A549 (cell line): Measurements from ENCODE around the gene KIF21A.
A peak's percentile ranks its signal among the peaks of the same experiment; 100 is the strongest.

ENCODE experiments used
- CEBPB ChIP-seq, 2 experiments: fragments of >200 bp in 1 of 2; sonication (Bioruptor Twin) in 1 of 2; formaldehyde crosslinking in 1 of 2; IDR thresholded peaks; 2 replicates each; pipeline ENCODE4 v1.6.1; 2012 to 2016
- EP300 ChIP-seq, 2 experiments: fragments of >200 bp; sonication (Bioruptor Twin); formaldehyde crosslinking; IDR thresholded peaks; 2 replicates in 1 of 2; 3 replicates in 1 of 2; pipeline ENCODE4 v1.6.1; 2016 to 2017
- ESRRA ChIP-seq: fragments of 150-350 bp; IDR thresholded peaks from 2 replicates; pipeline ENCODE4 v1.6.1; 2014; ENCODE audit warnings: mild to moderate bottlenecking, low read length, borderline replicate concordance
- JUNB ChIP-seq: fragments of >200 bp; sonication (Bioruptor Twin); formaldehyde crosslinking; IDR thresholded peaks from 2 replicates; pipeline ENCODE4 v1.6.1; 2016
- KDM1A ChIP-seq: fragments of 200-600 bp; sonication (generic); IDR thresholded peaks from 2 replicates; pipeline ENCODE4 v1.6.1; 2016; ENCODE audit warnings: low read depth, mild to moderate bottlenecking
- MAFK ChIP-seq: fragments of 450-650 bp; IDR thresholded peaks from 2 replicates; pipeline ENCODE4 v1.6.1; 2014; ENCODE audit not compliant: partially characterized antibody
- NR3C1 ChIP-seq: fragments of >200 bp; sonication (Bioruptor Twin); formaldehyde crosslinking; IDR thresholded peaks from 3 replicates; pipeline ENCODE4 v1.6.1; 2017
- POLR2A ChIP-seq: IDR thresholded peaks from 2 replicates; pipeline ENCODE4 v1.6.1; 2012; ENCODE audit warnings: mild to moderate bottlenecking, low read length
- RAD21 ChIP-seq, 2 experiments: fragments of >200 bp in 1 of 2; sonication (Bioruptor Twin) in 1 of 2; formaldehyde crosslinking in 1 of 2; IDR thresholded peaks in 1 of 2; conservative IDR thresholded peaks in 1 of 2; 2 replicates in 1 of 2; 3 replicates in 1 of 2; pipeline ENCODE4 v1.6.1; 2012 to 2018; ENCODE audit warnings: inconsistent platforms in 1 of 2
- RFX5 ChIP-seq: fragments of 450-650 bp; IDR thresholded peaks from 2 replicates; pipeline ENCODE4 v1.7.1; 2014; ENCODE audit warnings: antibody characterized with exemption, mild to moderate bottlenecking, moderate library complexity
- TF ChIP-seq, protein P1 (sequence below): fragments of >200 bp; sonication (Bioruptor Twin); formaldehyde crosslinking; IDR thresholded peaks from 3 replicates; pipeline ENCODE4 v1.5.1; 2016

DNA sequence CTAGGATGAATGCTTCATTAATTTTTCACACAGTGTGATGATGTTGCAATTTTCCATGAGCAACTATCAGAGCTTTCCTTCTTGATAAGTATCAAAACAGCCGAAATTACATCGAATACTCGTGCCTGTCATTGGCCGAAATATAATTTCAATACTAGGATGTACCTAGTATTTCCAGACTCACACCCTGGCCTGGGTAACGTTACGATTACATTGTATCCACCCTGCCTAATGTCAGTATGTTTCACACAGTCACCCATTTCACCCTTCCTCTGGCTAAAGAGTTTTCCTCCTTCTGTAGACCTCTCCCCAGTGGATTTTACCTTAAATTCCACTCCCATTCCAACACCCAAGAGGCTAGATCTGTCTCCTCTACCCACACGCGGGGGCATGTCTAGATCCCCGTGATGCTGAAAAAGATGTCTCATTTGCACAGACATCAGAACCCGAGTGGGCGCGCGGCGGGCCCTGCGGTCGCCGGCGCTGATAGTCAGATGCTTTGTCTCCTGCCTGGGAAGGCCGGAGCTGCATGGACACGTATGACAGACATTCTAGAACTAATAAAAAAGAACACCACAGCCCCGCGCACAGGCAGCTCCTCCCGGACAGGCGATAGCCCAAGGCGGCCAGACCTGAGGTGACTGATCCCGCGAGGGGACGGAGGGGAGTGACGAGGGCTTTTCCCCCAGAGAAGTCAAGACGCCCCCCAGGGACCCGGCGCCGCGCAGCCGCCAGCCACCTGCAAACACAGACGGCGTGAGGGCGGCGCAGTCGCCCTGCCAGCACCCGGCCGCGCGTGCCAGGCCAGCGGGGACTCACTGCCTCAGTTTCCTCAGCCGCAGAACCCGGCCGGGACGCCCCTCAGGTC is 723 bp downstream of the KIF21A start:
- TF ChIP-seq, protein P1, sequence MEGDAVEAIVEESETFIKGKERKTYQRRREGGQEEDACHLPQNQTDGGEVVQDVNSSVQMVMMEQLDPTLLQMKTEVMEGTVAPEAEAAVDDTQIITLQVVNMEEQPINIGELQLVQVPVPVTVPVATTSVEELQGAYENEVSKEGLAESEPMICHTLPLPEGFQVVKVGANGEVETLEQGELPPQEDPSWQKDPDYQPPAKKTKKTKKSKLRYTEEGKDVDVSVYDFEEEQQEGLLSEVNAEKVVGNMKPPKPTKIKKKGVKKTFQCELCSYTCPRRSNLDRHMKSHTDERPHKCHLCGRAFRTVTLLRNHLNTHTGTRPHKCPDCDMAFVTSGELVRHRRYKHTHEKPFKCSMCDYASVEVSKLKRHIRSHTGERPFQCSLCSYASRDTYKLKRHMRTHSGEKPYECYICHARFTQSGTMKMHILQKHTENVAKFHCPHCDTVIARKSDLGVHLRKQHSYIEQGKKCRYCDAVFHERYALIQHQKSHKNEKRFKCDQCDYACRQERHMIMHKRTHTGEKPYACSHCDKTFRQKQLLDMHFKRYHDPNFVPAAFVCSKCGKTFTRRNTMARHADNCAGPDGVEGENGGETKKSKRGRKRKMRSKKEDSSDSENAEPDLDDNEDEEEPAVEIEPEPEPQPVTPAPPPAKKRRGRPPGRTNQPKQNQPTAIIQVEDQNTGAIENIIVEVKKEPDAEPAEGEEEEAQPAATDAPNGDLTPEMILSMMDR: no peak
- no peak for TF ChIP-seq RFX5
- peak; percentile 73 for TF ChIP-seq MAFK
- no peak; a peak in 1 of 5 replicates for TF ChIP-seq RAD21 (conservative IDR thresholded peaks at IDR 0.05 in 1 of 2, IDR thresholded peaks at IDR 0.05 in 1 of 2)
- TF ChIP-seq CEBPB (IDR thresholded peaks at IDR 0.05): peak; percentile 23 to 32; a peak in 2 of 4 replicates
- TF ChIP-seq EP300 (IDR thresholded peaks at IDR 0.05): no peak
- TF ChIP-seq KDM1A: no peak
- TF ChIP-seq JUNB: no peak
- no peak for TF ChIP-seq NR3C1
- TF ChIP-seq POLR2A: no peak
- TF ChIP-seq ESRRA: no peak
